ENCODE measurements around the gene FAT1. TPM values are rescaled to one million over a fixed set of nuclear protein-coding genes. Genes with fewer than 3 reads are reported as not detected.

The FAT1 gene
- total RNA-seq, 4 donors from 2014 or later = 51.3 to 114 (median 72.2) TPM

- no peak for DNase-seq (ENCODE audit: low spot score in 2 of 2)
- TF ChIP-seq POLR2A (IDR thresholded peaks at IDR 0.05) = no peak
- no peak for TF ChIP-seq CTCF (IDR thresholded peaks at IDR 0.05)
- WGBS, 2 donors = 90 to 93% methylated on average over 3 of the region's 3 CpGs
- no peak overlapping the region for H3K4me3 ChIP-seq (ENCODE audit: low read depth, poor library complexity, severe bottlenecking)
- intact Hi-C loops (cut with DNase I; ENCODE audit: low total_unique reads) = no loop called here
Observed at GRCh38 chr4:186560647-186561046, 163.0 kb downstream of the FAT1 start.

GRCh38 chr4:186557486-186557885 lies 166.2 kb downstream of the FAT1 start:
- no peak overlapping the region for H3K4me3 ChIP-seq (ENCODE audit: low read depth, poor library complexity, severe bottlenecking)
- intact Hi-C loops (cut with DNase I; ENCODE audit: low total_unique reads) = no loop called here
- TF ChIP-seq CTCF (IDR thresholded peaks at IDR 0.05) (no peak), POLR2A (IDR thresholded peaks at IDR 0.05) (no peak)

GRCh38 chr4:186557061-186557460 lies 166.6 kb downstream of the FAT1 start:
- intact Hi-C loops (cut with DNase I; ENCODE audit: low total_unique reads) = no loop called here
- WGBS, 2 donors = 67 to 69% methylated on average over 7 of the region's 7 CpGs
- no peak for DNase-seq (ENCODE audit: low spot score in 2 of 2)

More at GRCh38 chr4:186557486-186557885, 166.2 kb downstream of the FAT1 start:
- no peak for DNase-seq (ENCODE audit: low spot score in 2 of 2)
- WGBS, 2 donors = 55 to 57% methylated on average over 3 of the region's 3 CpGs

GRCh38 chr4:186554914-186555827 lies 168.5 kb downstream of the FAT1 start, which contains the start of gene MTNR1A:
Gene MTNR1A, minus strand, starts transcription at chr4:186555567. Its CDS starts 202 bp downstream, at chr4:186555365.
- DNase-seq (ENCODE audit: low spot score in 2 of 2) = no peak
- 4 to 6% methylated on average over 49 to 55 of the region's 91 CpGs for WGBS, 2 donors
- intact Hi-C loops (cut with DNase I; ENCODE audit: low total_unique reads) = no loop called here
- peak within 1 kb of the TSS; percentile 3 for H3K4me3 ChIP-seq (ENCODE audit: low read depth, poor library complexity, severe bottlenecking)
- TF ChIP-seq CTCF (IDR thresholded peaks at IDR 0.05) (no peak), POLR2A (IDR thresholded peaks at IDR 0.05) (no peak)

More at GRCh38 chr4:186557061-186557460, 166.6 kb downstream of the FAT1 start:
- no peak overlapping the region for H3K4me3 ChIP-seq (ENCODE audit: low read depth, poor library complexity, severe bottlenecking)
- TF ChIP-seq CTCF (IDR thresholded peaks at IDR 0.05) = no peak
- no peak for TF ChIP-seq POLR2A (IDR thresholded peaks at IDR 0.05)

GRCh38 chr4:186554539-186554913 lies 169.1 kb downstream of the FAT1 start:
- H3K4me3 ChIP-seq (ENCODE audit: low read depth, poor library complexity, severe bottlenecking) = no peak overlapping the region
- no peak for DNase-seq (ENCODE audit: low spot score in 2 of 2)
- WGBS, 2 donors = 1 to 2% methylated on average over 12 of the region's 12 CpGs
- intact Hi-C loops (cut with DNase I; ENCODE audit: low total_unique reads) = no loop called here
- no peak for TF ChIP-seq CTCF (IDR thresholded peaks at IDR 0.05)
- no peak for TF ChIP-seq POLR2A (IDR thresholded peaks at IDR 0.05)

All from lower leg skin (tissue), 4 donors.